Measurements from ENCODE around the gene ANO7.

DNA sequence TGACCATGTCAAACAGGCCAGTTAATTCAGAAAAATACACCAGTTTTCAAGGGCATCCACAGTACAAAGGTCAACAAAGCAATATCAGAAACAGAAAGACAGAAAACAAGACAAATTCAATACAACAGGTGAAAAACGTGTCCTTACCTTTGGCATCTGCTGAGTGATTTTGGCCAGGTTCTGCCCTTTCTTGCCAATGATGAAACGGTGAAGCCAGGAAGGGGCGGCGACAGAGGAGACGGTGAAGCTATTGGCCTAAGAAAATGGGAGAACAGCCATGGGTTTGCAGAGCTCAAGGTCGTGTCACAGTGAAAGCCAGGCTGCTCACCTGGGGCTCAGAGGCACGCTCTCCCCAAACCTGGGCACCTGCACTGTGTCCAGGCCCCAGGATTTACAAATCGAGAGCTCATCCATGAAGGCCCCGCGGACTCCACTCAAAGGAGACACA, 66.5 kb downstream of the ANO7 start:
- TF ChIP-seq POLR2A (IDR thresholded peaks at IDR 0.05; ENCODE audit: low read length) (no peak), GATA1 (IDR thresholded peaks at IDR 0.05; ENCODE audit: low read depth, low read length) (no peak)
